Smooth muscle cell (in vitro differentiated cells): Measurements from ENCODE around the gene MUSK. TPM values are rescaled to one million over a fixed set of nuclear protein-coding genes. Genes with fewer than 3 reads are reported as not detected.
"Not testable (repeated sequence)": the region's sequence is repeated elsewhere in the genome, so short reads cannot be mapped to it uniquely, and the experiment has no call there.

ENCODE experiments used
- DNase-seq: peaks from one replicate; lab custom pipeline; 2025; ENCODE audit not compliant: unreplicated experiment; lab: John Stamatoyannopoulos, UW
- H2AFZ ChIP-seq: fragments of 200-600 bp; sonication (generic); 2 replicates; pipeline ENCODE4 v1.6.0; 2016; ENCODE audit warnings: antibody characterized with exemption, low read depth, mild to moderate bottlenecking
- H3F3A ChIP-seq: fragments of 200-600 bp; sonication (generic); 2 replicates; pipeline ENCODE4 v1.6.0; 2017; ENCODE audit warnings: antibody characterized with exemption, low read depth
- H3K27ac ChIP-seq: fragments of 200-600 bp; sonication (generic); 2 replicates; pipeline ENCODE4 v1.5.1; 2016; ENCODE audit warnings: low read depth, mild to moderate bottlenecking
- H3K27me3 ChIP-seq: fragments of 200-600 bp; sonication (generic); 2 replicates; pipeline ENCODE4 v1.6.1; 2016; ENCODE audit warnings: low read depth, mild to moderate bottlenecking
- H3K36me3 ChIP-seq: fragments of 200-600 bp; sonication (generic); 2 replicates; pipeline ENCODE4 v1.5.1; 2016; ENCODE audit warnings: low read depth
- H3K4me1 ChIP-seq: fragments of 200-600 bp; sonication (generic); 2 replicates; pipeline ENCODE4 v1.5.1; 2016; ENCODE audit warnings: low read depth
- H3K4me2 ChIP-seq: fragments of 200-600 bp; sonication (generic); 2 replicates; pipeline ENCODE4 v1.6.0; 2016; ENCODE audit warnings: mild to moderate bottlenecking
- H3K4me3 ChIP-seq: fragments of 200-600 bp; sonication (generic); 2 replicates; pipeline ENCODE4 v1.5.1; 2016; ENCODE audit warnings: mild to moderate bottlenecking
- H3K79me2 ChIP-seq: fragments of 200-600 bp; sonication (generic); 2 replicates; pipeline ENCODE4 v1.6.0; 2016; ENCODE audit warnings: low read depth, mild to moderate bottlenecking
- H3K9ac ChIP-seq: fragments of 200-600 bp; sonication (generic); 2 replicates; pipeline ENCODE4 v1.6.0; 2016; ENCODE audit warnings: low read depth
- H3K9me3 ChIP-seq: fragments of 200-600 bp; sonication (generic); replicated peaks from 2 replicates; pipeline ENCODE4 v1.5.1; 2016; ENCODE audit warnings: low read depth
- H4K20me1 ChIP-seq: fragments of 200-600 bp; sonication (generic); 2 replicates; pipeline ENCODE4 v1.6.0; 2016; ENCODE audit warnings: low read depth
- CTCF ChIP-seq: fragments of 200-600 bp; sonication (generic); IDR thresholded peaks from 2 replicates; pipeline ENCODE4 v1.5.1; 2017; ENCODE audit warnings: borderline replicate concordance, mild to moderate bottlenecking, antibody characterized with exemption; ENCODE audit not compliant: insufficient read depth, poor library complexity, severe bottlenecking
- WGBS: methylation state at CpG from one replicate; pipeline ENCODE4 v1.1.7; 2016; ENCODE audit warnings: low lambda C conversion rate; 5-methylcytosine and 5-hydroxymethylcytosine counted together
- polyA plus RNA-seq: library from polyadenylated mRNA; unstranded; fragments of >200 nt; fragmentation: Nextera tagmentation; extraction: Ambion mirVana; gene quantifications from 2 replicates; pipeline ENCODE4 v1.2.1, GENCODE V29; 2016
- total RNA-seq: library from RNA; depleted of rRNA; stranded (reverse); fragments of >200 nt; gene quantifications from 2 replicates; pipeline ENCODE4 v1.2.3, GENCODE V29; 2014

The MUSK gene
- total and polyA plus RNA-seq, 2 experiments from 2014 or later, result not detected

GRCh38 chr9:110825950-110826349 lies 157.4 kb downstream of the MUSK start:
- 72% methylated on average over 2 of the region's 2 CpGs for WGBS
- Histone ChIP-seq H3K9me3 (no peaks in the 10 kb centered on the region), H3K4me3 (no peak overlapping the region), H3F3A (no peaks in the 10 kb centered on the region), H4K20me1 (no peaks in the 10 kb centered on the region), H3K79me2 (no peaks in the 10 kb centered on the region), H3K27ac (no peak overlapping the region), H3K27me3 (no peaks in the 10 kb centered on the region), H3K36me3 (no peaks in the 10 kb centered on the region), H2AFZ (no peak overlapping the region), H3K4me2 (no peak overlapping the region), H3K4me1 (no peaks in the 10 kb centered on the region), H3K9ac (no peak overlapping the region)
- DNase-seq, result no peak
- TF ChIP-seq CTCF, result no peak

GRCh38 chr9:110826400-110826799 lies 157.8 kb downstream of the MUSK start:
- not testable (repeated sequence) for H3K27ac ChIP-seq, H3K27me3 ChIP-seq, H3K4me2 ChIP-seq, H3K4me3 ChIP-seq, H3K36me3 ChIP-seq, H3K79me2 ChIP-seq, H4K20me1 ChIP-seq, H3K4me1 ChIP-seq, DNase-seq, H2AFZ ChIP-seq, H3K9me3 ChIP-seq, H3F3A ChIP-seq, H3K9ac ChIP-seq
- WGBS, result 55% methylated on average over 9 of the region's 9 CpGs

GRCh38 chr9:110828264-110828663 lies 159.7 kb downstream of the MUSK start:
- 89% methylated on average over 3 of the region's 3 CpGs for WGBS
- H4K20me1 ChIP-seq, result no peaks in the 10 kb centered on the region
- DNase-seq, result no peak

GRCh38 chr9:110830495-110830894 lies 161.9 kb downstream of the MUSK start:
- Histone ChIP-seq H3K9ac (no peak overlapping the region), H3K9me3 (no peaks in the 10 kb centered on the region), H2AFZ (no peak overlapping the region), H3K4me3 (no peak overlapping the region), H3K27me3 (no peaks in the 10 kb centered on the region), H3K36me3 (no peaks in the 10 kb centered on the region), H3K4me1 (peaks cover 1% of the 10 kb centered on the region), H4K20me1 (no peaks in the 10 kb centered on the region), H3K4me2 (no peak overlapping the region), H3K27ac (no peak overlapping the region), H3F3A (no peaks in the 10 kb centered on the region), H3K79me2 (no peaks in the 10 kb centered on the region)
- DNase-seq, result no peak
- TF ChIP-seq CTCF, result no peak
- 95% methylated on average over 21 of the region's 21 CpGs for WGBS

More at GRCh38 chr9:110828264-110828663, 159.7 kb downstream of the MUSK start:
- no peak for TF ChIP-seq CTCF
- no peak overlapping the region for H3K27ac ChIP-seq
- no peak overlapping the region for H3K4me3 ChIP-seq
- H3K79me2 ChIP-seq, result no peaks in the 10 kb centered on the region
- no peak overlapping the region for H3K4me2 ChIP-seq
- no peaks in the 10 kb centered on the region for H3K9me3 ChIP-seq
- no peak overlapping the region for H2AFZ ChIP-seq
- no peaks in the 10 kb centered on the region for H3K4me1 ChIP-seq
- no peaks in the 10 kb centered on the region for H3F3A ChIP-seq
- no peaks in the 10 kb centered on the region for H3K36me3 ChIP-seq
- no peak overlapping the region for H3K9ac ChIP-seq
- H3K27me3 ChIP-seq, result no peaks in the 10 kb centered on the region
